Measurements from ENCODE around the gene C1orf167.

C1orf167 gene

GRCh38 chr1:11837767-11838348 is 75.9 kb downstream of the C1orf167 start:
- ChIA-PET CTCF (interaction anchor here (0.6 to 8.9 kb wide), 18 partner anchors 10 to 241 kb away, joined by 3 to 86 read pairs (median 4); partner anchors contain the start of gene NPPA), POLR2A (interaction anchor here (3.1 kb wide), 1 partner anchor 70 kb away, joined by 21 read pairs; no protein-coding TSS in a partner anchor)
- no peak overlapping the region for H3K4me3 ChIP-seq (ENCODE audit: low read depth, low read length)
- no peak for DNase-seq (ENCODE audit: low read depth, low spot score)
- TF ChIP-seq CTCF (IDR thresholded peaks at IDR 0.05; ENCODE audit: insufficient read depth, low read length, missing control alignments), result no peak

- POLR2A ChIA-PET, result interaction anchor here (0.6 to 3.1 kb wide), 3 partner anchors 17 to 100 kb away, joined by 3 to 21 read pairs (median 4); no protein-coding TSS in a partner anchor
- no peak overlapping the region for H3K4me3 ChIP-seq (ENCODE audit: low read depth, low read length)
- DNase-seq (ENCODE audit: low read depth, low spot score), result no peak
- CTCF ChIA-PET, result interaction anchor here (1.0 to 8.9 kb wide), 14 partner anchors 10 to 192 kb away, joined by 3 to 86 read pairs (median 5); partner anchors contain the start of gene NPPA
- TF ChIP-seq CTCF (IDR thresholded peaks at IDR 0.05; ENCODE audit: insufficient read depth, low read length, missing control alignments), result peak; percentile 99
Measured at GRCh38 chr1:11838349-11839272, 76.6 kb downstream of the C1orf167 start.

All from AG04449 (cell line).